A673 (cell line): Measurements from ENCODE around the gene KCNC1.

Source experiments
- CTCF ChIP-seq: fragments of 300-800, 200-600 bp; sonication (generic); conservative IDR thresholded peaks from 2 replicates; pipeline ENCODE4 v1.5.1; 2017; ENCODE audit warnings: low read depth, mild to moderate bottlenecking, antibody characterized with exemption, low read length, moderate library complexity, mixed read lengths
- EZH2 ChIP-seq: fragments of 200-600 bp; sonication (generic); IDR thresholded peaks from 2 replicates; pipeline ENCODE4 v1.6.1; 2017; ENCODE audit warnings: borderline replicate concordance, low read depth, mild to moderate bottlenecking, mixed read lengths, antibody characterized with exemption, low read length; ENCODE audit not compliant: poor library complexity, severe bottlenecking

- no peak for TF ChIP-seq CTCF
- no peak for TF ChIP-seq EZH2
Observed at GRCh38 chr11:17762309-17762974, 27.9 kb downstream of the KCNC1 start.
